ENCODE data around the gene PPFIA2.

The PPFIA2 gene

GRCh38 chr12:81314903-81315531, 444.1 kb downstream of the PPFIA2 start:
- H3K4me1 ChIP-seq (ENCODE audit: control insufficient read depth, insufficient read depth, low read length) = no peaks in the 10 kb centered on the region
- H3K9ac ChIP-seq (ENCODE audit: low read length) = no peak overlapping the region
- H3K27me3 ChIP-seq (ENCODE audit: control insufficient read depth, insufficient read depth, low read length) = no peaks in the 10 kb centered on the region
- H3K36me3 ChIP-seq (ENCODE audit: control insufficient read depth, insufficient read depth, low read length) = no peaks in the 10 kb centered on the region
- H3K9me3 ChIP-seq (ENCODE audit: control insufficient read depth, low read length) = no peaks in the 10 kb centered on the region
- H3K4me3 ChIP-seq (ENCODE audit: low read length) = no peak overlapping the region

GRCh38 chr12:81303935-81304334, 455.2 kb downstream of the PPFIA2 start:
- H3K27me3 ChIP-seq (ENCODE audit: control insufficient read depth, insufficient read depth, low read length) = no peaks in the 10 kb centered on the region
- no peaks in the 10 kb centered on the region for H3K36me3 ChIP-seq (ENCODE audit: control insufficient read depth, insufficient read depth, low read length)
- no peaks in the 10 kb centered on the region for H3K4me1 ChIP-seq (ENCODE audit: control insufficient read depth, insufficient read depth, low read length)
- no peak overlapping the region for H3K4me3 ChIP-seq (ENCODE audit: low read length)
- no peaks in the 10 kb centered on the region for H3K9me3 ChIP-seq (ENCODE audit: control insufficient read depth, low read length)
- H3K9ac ChIP-seq (ENCODE audit: low read length) = no peak overlapping the region

GRCh38 chr12:81300454-81300853, 458.7 kb downstream of the PPFIA2 start:
- Histone ChIP-seq H3K9ac (ENCODE audit: low read length) (no peak overlapping the region), H3K36me3 (ENCODE audit: control insufficient read depth, insufficient read depth, low read length) (no peaks in the 10 kb centered on the region), H3K27me3 (ENCODE audit: control insufficient read depth, insufficient read depth, low read length) (no peaks in the 10 kb centered on the region), H3K4me1 (ENCODE audit: control insufficient read depth, insufficient read depth, low read length) (no peaks in the 10 kb centered on the region), H3K4me3 (ENCODE audit: low read length) (no peak overlapping the region), H3K9me3 (ENCODE audit: control insufficient read depth, low read length) (no peaks in the 10 kb centered on the region)

- H3K9ac ChIP-seq (ENCODE audit: low read length) = no peak overlapping the region
- H3K36me3 ChIP-seq (ENCODE audit: control insufficient read depth, insufficient read depth, low read length) = no peaks in the 10 kb centered on the region
- no peaks in the 10 kb centered on the region for H3K4me1 ChIP-seq (ENCODE audit: control insufficient read depth, insufficient read depth, low read length)
- no peaks in the 10 kb centered on the region for H3K27me3 ChIP-seq (ENCODE audit: control insufficient read depth, insufficient read depth, low read length)
- no peak overlapping the region for H3K4me3 ChIP-seq (ENCODE audit: low read length)
- no peaks in the 10 kb centered on the region for H3K9me3 ChIP-seq (ENCODE audit: control insufficient read depth, low read length)
Measured at GRCh38 chr12:81297601-81298000, 461.5 kb downstream of the PPFIA2 start.

GRCh38 chr12:81296556-81297305, 462.4 kb downstream of the PPFIA2 start:
- Histone ChIP-seq H3K9ac (ENCODE audit: low read length) (no peak overlapping the region), H3K4me1 (ENCODE audit: control insufficient read depth, insufficient read depth, low read length) (no peaks in the 10 kb centered on the region), H3K9me3 (ENCODE audit: control insufficient read depth, low read length) (no peaks in the 10 kb centered on the region), H3K36me3 (ENCODE audit: control insufficient read depth, insufficient read depth, low read length) (no peaks in the 10 kb centered on the region), H3K27me3 (ENCODE audit: control insufficient read depth, insufficient read depth, low read length) (no peaks in the 10 kb centered on the region), H3K4me3 (ENCODE audit: low read length) (no peak overlapping the region)

- Histone ChIP-seq H3K9me3 (ENCODE audit: control insufficient read depth, low read length) (no peaks in the 10 kb centered on the region), H3K9ac (ENCODE audit: low read length) (no peak overlapping the region), H3K36me3 (ENCODE audit: control insufficient read depth, insufficient read depth, low read length) (no peaks in the 10 kb centered on the region), H3K4me3 (ENCODE audit: low read length) (no peak overlapping the region), H3K4me1 (ENCODE audit: control insufficient read depth, insufficient read depth, low read length) (no peaks in the 10 kb centered on the region), H3K27me3 (ENCODE audit: control insufficient read depth, insufficient read depth, low read length) (no peaks in the 10 kb centered on the region)
Measured at GRCh38 chr12:81295251-81295650, 463.9 kb downstream of the PPFIA2 start.

GRCh38 chr12:81294325-81295190, 464.6 kb downstream of the PPFIA2 start:
- Histone ChIP-seq H3K4me3 (ENCODE audit: low read length) (no peak overlapping the region), H3K4me1 (ENCODE audit: control insufficient read depth, insufficient read depth, low read length) (no peaks in the 10 kb centered on the region), H3K36me3 (ENCODE audit: control insufficient read depth, insufficient read depth, low read length) (no peaks in the 10 kb centered on the region), H3K27me3 (ENCODE audit: control insufficient read depth, insufficient read depth, low read length) (no peaks in the 10 kb centered on the region), H3K9me3 (ENCODE audit: control insufficient read depth, low read length) (no peaks in the 10 kb centered on the region), H3K9ac (ENCODE audit: low read length) (no peak overlapping the region)

GRCh38 chr12:81288651-81289050, 470.5 kb downstream of the PPFIA2 start:
- no peaks in the 10 kb centered on the region for H3K4me1 ChIP-seq (ENCODE audit: control insufficient read depth, insufficient read depth, low read length)
- H3K9ac ChIP-seq (ENCODE audit: low read length) = no peak overlapping the region
- no peaks in the 10 kb centered on the region for H3K27me3 ChIP-seq (ENCODE audit: control insufficient read depth, insufficient read depth, low read length)
- no peak overlapping the region for H3K4me3 ChIP-seq (ENCODE audit: low read length)
- no peaks in the 10 kb centered on the region for H3K36me3 ChIP-seq (ENCODE audit: control insufficient read depth, insufficient read depth, low read length)
- H3K9me3 ChIP-seq (ENCODE audit: control insufficient read depth, low read length) = no peaks in the 10 kb centered on the region

- Histone ChIP-seq H3K27me3 (ENCODE audit: control insufficient read depth, insufficient read depth, low read length) (no peaks in the 10 kb centered on the region), H3K4me1 (ENCODE audit: control insufficient read depth, insufficient read depth, low read length) (no peaks in the 10 kb centered on the region), H3K9me3 (ENCODE audit: control insufficient read depth, low read length) (no peaks in the 10 kb centered on the region), H3K9ac (ENCODE audit: low read length) (no peak overlapping the region), H3K36me3 (ENCODE audit: control insufficient read depth, insufficient read depth, low read length) (no peaks in the 10 kb centered on the region), H3K4me3 (ENCODE audit: low read length) (no peak overlapping the region)
Measured at GRCh38 chr12:81284137-81284536, 475.0 kb downstream of the PPFIA2 start.

- Histone ChIP-seq H3K9ac (ENCODE audit: low read length) (no peak overlapping the region), H3K4me3 (ENCODE audit: low read length) (no peak overlapping the region), H3K36me3 (ENCODE audit: control insufficient read depth, insufficient read depth, low read length) (no peaks in the 10 kb centered on the region), H3K4me1 (ENCODE audit: control insufficient read depth, insufficient read depth, low read length) (no peaks in the 10 kb centered on the region), H3K9me3 (ENCODE audit: control insufficient read depth, low read length) (no peaks in the 10 kb centered on the region), H3K27me3 (ENCODE audit: control insufficient read depth, insufficient read depth, low read length) (no peaks in the 10 kb centered on the region)
Measured at GRCh38 chr12:81274637-81275529, 484.3 kb downstream of the PPFIA2 start.

GRCh38 chr12:81270385-81270784, 488.8 kb downstream of the PPFIA2 start:
- Histone ChIP-seq H3K36me3 (ENCODE audit: control insufficient read depth, insufficient read depth, low read length) (no peaks in the 10 kb centered on the region), H3K9ac (ENCODE audit: low read length) (no peak overlapping the region), H3K4me1 (ENCODE audit: control insufficient read depth, insufficient read depth, low read length) (no peaks in the 10 kb centered on the region), H3K4me3 (ENCODE audit: low read length) (no peak overlapping the region), H3K9me3 (ENCODE audit: control insufficient read depth, low read length) (no peaks in the 10 kb centered on the region), H3K27me3 (ENCODE audit: control insufficient read depth, insufficient read depth, low read length) (no peaks in the 10 kb centered on the region)

Data from mucosa of stomach (tissue), 1 donor.